Measurements from ENCODE around the gene GLCCI1.

Gene GLCCI1

GRCh38 chr7:7976677-7977076 lies 8.1 kb downstream of the GLCCI1 start:
- Histone ChIP-seq H3K27me3 (ENCODE audit: insufficient read depth, low read length) (no peaks in the 10 kb centered on the region), H3K9me3 (ENCODE audit: low read length) (no peaks in the 10 kb centered on the region), H3K9ac (ENCODE audit: low read length) (no peak overlapping the region; the same call in 1 of the 2 replicates), H2AFZ (ENCODE audit: low read length) (no peak overlapping the region), H3K4me1 (ENCODE audit: insufficient read depth, low read length, severe bottlenecking) (peaks cover 73% of the 10 kb centered on the region), H4K20me1 (ENCODE audit: insufficient read depth, low read length) (no peaks in the 10 kb centered on the region), H3K79me2 (ENCODE audit: insufficient read depth, low read length) (peaks cover 100% of the 10 kb centered on the region), H3K27ac (ENCODE audit: low read depth, low read length, poor library complexity, severe bottlenecking) (no peak overlapping the region), H3F3A (ENCODE audit: insufficient read depth, low read length) (no peaks in the 10 kb centered on the region), H3K4me2 (ENCODE audit: low read length) (peak overlapping the region; percentile 16; the same call in 1 of the 2 replicates), H3K9me2 (ENCODE audit: low read depth, low read length) (no peaks in the 10 kb centered on the region), H3K4me3 (ENCODE audit: low read depth, low read length, poor library complexity, severe bottlenecking) (no peak overlapping the region), H3K36me3 (ENCODE audit: insufficient read depth, low read length) (peaks cover 10% of the 10 kb centered on the region; the same call in 1 of the 2 replicates)
- TF ChIP-seq EZH2 (IDR thresholded peaks at IDR 0.05; ENCODE audit: borderline replicate concordance, low read length): no peak
- TF ChIP-seq, protein P1, sequence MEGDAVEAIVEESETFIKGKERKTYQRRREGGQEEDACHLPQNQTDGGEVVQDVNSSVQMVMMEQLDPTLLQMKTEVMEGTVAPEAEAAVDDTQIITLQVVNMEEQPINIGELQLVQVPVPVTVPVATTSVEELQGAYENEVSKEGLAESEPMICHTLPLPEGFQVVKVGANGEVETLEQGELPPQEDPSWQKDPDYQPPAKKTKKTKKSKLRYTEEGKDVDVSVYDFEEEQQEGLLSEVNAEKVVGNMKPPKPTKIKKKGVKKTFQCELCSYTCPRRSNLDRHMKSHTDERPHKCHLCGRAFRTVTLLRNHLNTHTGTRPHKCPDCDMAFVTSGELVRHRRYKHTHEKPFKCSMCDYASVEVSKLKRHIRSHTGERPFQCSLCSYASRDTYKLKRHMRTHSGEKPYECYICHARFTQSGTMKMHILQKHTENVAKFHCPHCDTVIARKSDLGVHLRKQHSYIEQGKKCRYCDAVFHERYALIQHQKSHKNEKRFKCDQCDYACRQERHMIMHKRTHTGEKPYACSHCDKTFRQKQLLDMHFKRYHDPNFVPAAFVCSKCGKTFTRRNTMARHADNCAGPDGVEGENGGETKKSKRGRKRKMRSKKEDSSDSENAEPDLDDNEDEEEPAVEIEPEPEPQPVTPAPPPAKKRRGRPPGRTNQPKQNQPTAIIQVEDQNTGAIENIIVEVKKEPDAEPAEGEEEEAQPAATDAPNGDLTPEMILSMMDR (IDR thresholded peaks at IDR 0.05; ENCODE audit: low read length): no peak

DNA sequence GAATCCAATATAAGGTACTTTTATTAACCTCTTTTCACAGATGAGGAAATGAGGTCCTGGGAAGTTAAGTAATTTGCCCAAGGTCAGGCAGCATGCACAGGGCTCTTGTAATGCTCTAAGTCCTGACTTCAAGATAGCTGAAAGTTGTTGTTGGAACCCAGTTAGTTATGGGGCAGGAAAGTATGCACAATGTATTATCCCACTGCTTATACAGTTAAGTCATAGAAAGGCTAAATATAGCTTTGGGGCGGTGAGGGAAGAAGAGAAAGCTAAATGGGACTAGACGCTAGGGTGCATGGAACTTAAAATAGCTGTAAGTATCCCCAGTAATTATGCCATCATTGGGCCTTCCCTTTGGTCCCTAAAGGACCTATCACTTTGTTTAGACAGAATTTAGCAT lies 9.2 kb downstream of the GLCCI1 start:
- Histone ChIP-seq H3K27me3 (ENCODE audit: insufficient read depth, low read length) (no peaks in the 10 kb centered on the region), H3F3A (ENCODE audit: insufficient read depth, low read length) (no peaks in the 10 kb centered on the region), H3K36me3 (ENCODE audit: insufficient read depth, low read length) (peaks cover 10% of the 10 kb centered on the region; the same call in 1 of the 2 replicates), H2AFZ (ENCODE audit: low read length) (no peak overlapping the region), H3K9me3 (ENCODE audit: low read length) (no peaks in the 10 kb centered on the region), H4K20me1 (ENCODE audit: insufficient read depth, low read length) (no peaks in the 10 kb centered on the region), H3K79me2 (ENCODE audit: insufficient read depth, low read length) (peaks cover 100% of the 10 kb centered on the region), H3K4me2 (ENCODE audit: low read length) (peak overlapping the region; percentile 6; the same call in 1 of the 2 replicates), H3K4me3 (ENCODE audit: low read depth, low read length, poor library complexity, severe bottlenecking) (no peak overlapping the region), H3K4me1 (ENCODE audit: insufficient read depth, low read length, severe bottlenecking) (peaks cover 81% of the 10 kb centered on the region), H3K9ac (ENCODE audit: low read length) (no peak overlapping the region), H3K27ac (ENCODE audit: low read depth, low read length, poor library complexity, severe bottlenecking) (no peak overlapping the region), H3K9me2 (ENCODE audit: low read depth, low read length) (no peaks in the 10 kb centered on the region)
- TF ChIP-seq, protein P1 (IDR thresholded peaks at IDR 0.05; ENCODE audit: low read length): no peak
- no peak for TF ChIP-seq EZH2 (IDR thresholded peaks at IDR 0.05; ENCODE audit: borderline replicate concordance, low read length)

DNA sequence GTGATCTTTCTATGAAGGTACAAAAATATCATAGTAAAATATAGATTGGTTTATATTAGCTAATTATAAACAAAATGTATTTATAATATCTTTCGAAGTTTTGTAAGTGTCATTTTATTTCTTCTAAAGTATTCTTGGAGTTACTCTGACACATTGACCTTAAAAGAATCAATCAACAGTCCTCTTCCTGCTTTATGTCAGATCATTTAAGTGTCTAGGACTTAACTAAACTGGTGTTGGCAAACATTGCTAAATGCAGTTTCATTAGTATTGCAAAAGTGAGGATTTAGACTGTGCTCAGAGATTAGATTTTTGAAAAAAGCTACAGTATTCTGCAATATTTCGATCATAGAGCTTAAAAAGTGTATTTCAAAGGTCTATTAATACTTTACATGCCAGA lies 10.3 kb downstream of the GLCCI1 start:
- Histone ChIP-seq H3F3A (ENCODE audit: insufficient read depth, low read length) (no peaks in the 10 kb centered on the region), H3K36me3 (ENCODE audit: insufficient read depth, low read length) (peaks cover 10% of the 10 kb centered on the region; the same call in 1 of the 2 replicates), H3K9ac (ENCODE audit: low read length) (no peak overlapping the region), H3K9me3 (ENCODE audit: low read length) (no peaks in the 10 kb centered on the region), H3K4me2 (ENCODE audit: low read length) (no peak overlapping the region), H3K4me3 (ENCODE audit: low read depth, low read length, poor library complexity, severe bottlenecking) (no peak overlapping the region), H3K79me2 (ENCODE audit: insufficient read depth, low read length) (peaks cover 100% of the 10 kb centered on the region), H3K9me2 (ENCODE audit: low read depth, low read length) (no peaks in the 10 kb centered on the region), H4K20me1 (ENCODE audit: insufficient read depth, low read length) (no peaks in the 10 kb centered on the region), H3K27me3 (ENCODE audit: insufficient read depth, low read length) (no peaks in the 10 kb centered on the region), H3K27ac (ENCODE audit: low read depth, low read length, poor library complexity, severe bottlenecking) (no peak overlapping the region), H2AFZ (ENCODE audit: low read length) (no peak overlapping the region), H3K4me1 (ENCODE audit: insufficient read depth, low read length, severe bottlenecking) (peaks cover 79% of the 10 kb centered on the region)
- no peak for TF ChIP-seq EZH2 (IDR thresholded peaks at IDR 0.05; ENCODE audit: borderline replicate concordance, low read length)
- TF ChIP-seq, protein P1 (IDR thresholded peaks at IDR 0.05; ENCODE audit: low read length): no peak

All from OCI-LY1 (cell line).